ENCODE results near the gene ZSCAN26.

The ZSCAN26 gene

GRCh38 chr6:28323813-28324424, 57.0 kb downstream of the ZSCAN26 start:
- no peak for DNase-seq

GRCh38 chr6:28326371-28326948, 59.5 kb downstream of the ZSCAN26 start:
- DNase-seq, result no peak

Data from cerebellar nuclear complex (tissue), 1 donor.